Natural killer cell (primary cell): ENCODE data around the gene TTC38. TPM values are rescaled to one million over a fixed set of nuclear protein-coding genes. Genes with fewer than 3 reads are reported as not detected.

Experiments used
- ATAC-seq, 3 donors: fragments of 150-1000 bp in 2 of 3; fragments of 200-7000 bp in 1 of 3; cut with Tn5 transposase; 1 replicate in 1 of 3; 2 replicates in 2 of 3; pipeline ENCODE4 v1.10.0; 2021; ENCODE audit warnings: mild to moderate bottlenecking in 2 of 3, moderate library complexity in 2 of 3
- DNase-seq, 2 donors: peaks; one replicate each; pipeline versions ENCODE4 v3.0.0 to v3.0.0-alpha.2; 2013 to 2021; ENCODE audit warnings: mixed read lengths in 1 of 2
- H3K27ac ChIP-seq: one replicate; pipeline ENCODE4 v1.5.1; 2013; ENCODE audit warnings: mild to moderate bottlenecking, low read length
- H3K27me3 ChIP-seq: one replicate; pipeline ENCODE4 v1.6.1; 2013; ENCODE audit warnings: low read length; ENCODE audit not compliant: control insufficient read depth, insufficient read depth
- H3K36me3 ChIP-seq: one replicate; pipeline ENCODE4 v1.6.1; 2013; ENCODE audit warnings: low read length; ENCODE audit not compliant: control insufficient read depth, insufficient read depth
- H3K4me1 ChIP-seq: one replicate; pipeline ENCODE4 v1.6.1; 2013; ENCODE audit warnings: low read length; ENCODE audit not compliant: control insufficient read depth, insufficient read depth
- H3K4me3 ChIP-seq: one replicate; pipeline ENCODE4 v1.5.1; 2013; ENCODE audit warnings: low read length
- H3K9me3 ChIP-seq: one replicate; pipeline ENCODE4 v1.6.1; 2013; ENCODE audit warnings: low read length; ENCODE audit not compliant: control insufficient read depth, insufficient read depth
- H3K27ac Mint-ChIP-seq, 2 donors: one replicate each; pipeline ENCODE4 v1.8.0; 2022; ENCODE audit warnings: mild to moderate bottlenecking in 2 of 2, mixed read lengths in 2 of 2, moderate library complexity in 1 of 2
- H3K27me3 Mint-ChIP-seq, 2 donors: one replicate each; pipeline ENCODE4 v1.8.0; 2022; ENCODE audit warnings: low read depth in 2 of 2, mixed read lengths in 2 of 2
- H3K36me3 Mint-ChIP-seq: one replicate; pipeline ENCODE4 v1.8.0; 2022; ENCODE audit warnings: mixed read lengths
- H3K4me1 Mint-ChIP-seq, 2 donors: one replicate each; pipeline ENCODE4 v1.8.0; 2022; ENCODE audit warnings: mixed read lengths in 2 of 2
- H3K4me3 Mint-ChIP-seq: one replicate; pipeline ENCODE4 v1.8.0; 2022; ENCODE audit warnings: mild to moderate bottlenecking, moderate library complexity, mixed read lengths
- H3K9me3 Mint-ChIP-seq, 2 donors: one replicate each; pipeline ENCODE4 v1.8.0; 2022; ENCODE audit warnings: mixed read lengths in 2 of 2
- CTCF ChIP-seq: fragments of 200-600 bp; IDR thresholded peaks from one replicate; pipeline ENCODE4 v1.8.0; 2022; ENCODE audit warnings: antibody characterized with exemption
- WGBS: methylation state at CpG from one replicate; pipeline ENCODE4 v1.1.7; 2013; ENCODE audit warnings: missing lambda C conversion rate; ENCODE audit not compliant: insufficient coverage; 5-methylcytosine and 5-hydroxymethylcytosine counted together
- intact Hi-C: fragments of 100-400 bp; cut with micrococcal nuclease; formaldehyde crosslinking; loops from one replicate; pipeline ENCODE4 v1.14.2; 2022
- total RNA-seq, 4 donors: library from RNA; stranded (reverse); fragments of 120-200 nt in 1 of 4; gene quantifications; one replicate each; pipeline versions ENCODE4 v1.2.3 to v1.2.4, GENCODE V29; 2013 to 2022

TTC38 gene
- total RNA-seq, 3 donors from 2014 or later (not counting 1 experiment from before 2014, with no cell fraction given) = 251 to 313 (median 312) TPM

GRCh38 chr22:46320716-46321386, 53.0 kb downstream of the TTC38 start:
- H3K4me3 Mint-ChIP-seq = no peak overlapping the region
- ATAC-seq (no peak), DNase-seq (no peak)
- peaks cover 0 to 5% of the 10 kb centered on the region in 2 donors for H3K4me1 Mint-ChIP-seq
- Histone ChIP-seq H3K27me3 (no peaks in the 10 kb centered on the region), H3K4me3 (no peak overlapping the region), H3K36me3 (no peaks in the 10 kb centered on the region), H3K9me3 (no peaks in the 10 kb centered on the region), H3K27ac (no peak overlapping the region), H3K4me1 (no peaks in the 10 kb centered on the region)
- no peaks in the 10 kb centered on the region for H3K9me3 Mint-ChIP-seq
- no peak overlapping the region for H3K27ac Mint-ChIP-seq
- no peak for TF ChIP-seq CTCF
- intact Hi-C loops = no loop called here
- H3K27me3 Mint-ChIP-seq = no peaks in the 10 kb centered on the region
- no peaks in the 10 kb centered on the region for H3K36me3 Mint-ChIP-seq
- WGBS = 95% methylated on average over 20 of the region's 20 CpGs

- ATAC-seq = no peak
- Histone ChIP-seq H3K9me3 (no peaks in the 10 kb centered on the region), H3K27ac (no peak overlapping the region), H3K4me3 (no peak overlapping the region), H3K27me3 (no peaks in the 10 kb centered on the region), H3K4me1 (no peaks in the 10 kb centered on the region), H3K36me3 (no peaks in the 10 kb centered on the region)
- no peaks in the 10 kb centered on the region for H3K9me3 Mint-ChIP-seq
- WGBS = 96% methylated on average over 15 of the region's 15 CpGs
- intact Hi-C loops = no loop called here
- H3K36me3 Mint-ChIP-seq = no peaks in the 10 kb centered on the region
- no peaks in the 10 kb centered on the region for H3K27me3 Mint-ChIP-seq
- H3K27ac Mint-ChIP-seq = no peak overlapping the region
- no peak overlapping the region for H3K4me3 Mint-ChIP-seq
- TF ChIP-seq CTCF = no peak
- H3K4me1 Mint-ChIP-seq = peaks cover 0 to 5% of the 10 kb centered on the region in 2 donors
- no peak for DNase-seq
Observed at GRCh38 chr22:46322711-46323110, 54.9 kb downstream of the TTC38 start.

DNA sequence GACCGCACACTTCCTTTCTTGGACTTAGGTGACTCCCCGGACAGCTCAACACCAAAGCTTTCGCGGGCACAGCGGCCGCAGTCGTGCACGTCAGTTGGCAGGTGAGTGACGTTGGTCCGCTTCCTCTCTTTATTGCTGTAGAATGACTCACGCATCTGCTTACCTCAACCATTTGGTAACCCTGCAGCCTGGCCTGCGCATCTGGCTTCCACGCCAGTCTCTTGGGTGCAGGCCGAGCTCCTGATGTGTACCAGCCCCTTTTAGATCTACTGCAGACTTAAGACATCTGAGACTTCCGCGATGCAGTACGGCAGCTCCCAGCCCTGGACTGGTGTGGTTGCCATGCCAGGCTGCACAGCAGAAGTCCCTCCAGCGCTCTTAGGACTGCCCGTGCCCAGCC, 55.4 kb downstream of the TTC38 start:
- Histone ChIP-seq H3K27me3 (no peaks in the 10 kb centered on the region), H3K4me3 (no peak overlapping the region), H3K36me3 (no peaks in the 10 kb centered on the region), H3K4me1 (no peaks in the 10 kb centered on the region), H3K27ac (no peak overlapping the region), H3K9me3 (no peaks in the 10 kb centered on the region)
- no peaks in the 10 kb centered on the region for H3K9me3 Mint-ChIP-seq
- ATAC-seq (no peak), DNase-seq (no peak)
- no peak for TF ChIP-seq CTCF
- H3K4me1 Mint-ChIP-seq = peaks cover 0 to 5% of the 10 kb centered on the region in 2 donors
- no peak overlapping the region for H3K4me3 Mint-ChIP-seq
- H3K27ac Mint-ChIP-seq = no peak overlapping the region
- no peaks in the 10 kb centered on the region for H3K27me3 Mint-ChIP-seq
- H3K36me3 Mint-ChIP-seq = no peaks in the 10 kb centered on the region
- WGBS = 94% methylated on average over 19 of the region's 19 CpGs
- intact Hi-C loops = no loop called here
